GM03348 (cell line): ENCODE results near the gene EPM2AIP1.
"Not testable (repeated sequence)": the region's sequence is repeated elsewhere in the genome, so short reads cannot be mapped to it uniquely, and the experiment has no call there.

Source experiments
- DNase-seq: peaks from one replicate; pipeline ENCODE4 v3.0.0; 2012; ENCODE audit warnings: low spot score

Gene EPM2AIP1

GRCh38 chr3:36954452-36955134 lies 38.3 kb downstream of the EPM2AIP1 start:
- no peak for DNase-seq

- not testable (repeated sequence) for DNase-seq
Measured at GRCh38 chr3:36947814-36948213, 45.1 kb downstream of the EPM2AIP1 start.

- DNase-seq: no peak
Measured at GRCh38 chr3:36945333-36945980, 47.5 kb downstream of the EPM2AIP1 start.

GRCh38 chr3:36944641-36945270 lies 48.2 kb downstream of the EPM2AIP1 start, which contains the start of gene TRANK1:
Gene TRANK1 (minus strand): TSS chr3:36945054. CDS start chr3:36944809, 245 bp downstream.
- peak; percentile 81 for DNase-seq

DNA sequence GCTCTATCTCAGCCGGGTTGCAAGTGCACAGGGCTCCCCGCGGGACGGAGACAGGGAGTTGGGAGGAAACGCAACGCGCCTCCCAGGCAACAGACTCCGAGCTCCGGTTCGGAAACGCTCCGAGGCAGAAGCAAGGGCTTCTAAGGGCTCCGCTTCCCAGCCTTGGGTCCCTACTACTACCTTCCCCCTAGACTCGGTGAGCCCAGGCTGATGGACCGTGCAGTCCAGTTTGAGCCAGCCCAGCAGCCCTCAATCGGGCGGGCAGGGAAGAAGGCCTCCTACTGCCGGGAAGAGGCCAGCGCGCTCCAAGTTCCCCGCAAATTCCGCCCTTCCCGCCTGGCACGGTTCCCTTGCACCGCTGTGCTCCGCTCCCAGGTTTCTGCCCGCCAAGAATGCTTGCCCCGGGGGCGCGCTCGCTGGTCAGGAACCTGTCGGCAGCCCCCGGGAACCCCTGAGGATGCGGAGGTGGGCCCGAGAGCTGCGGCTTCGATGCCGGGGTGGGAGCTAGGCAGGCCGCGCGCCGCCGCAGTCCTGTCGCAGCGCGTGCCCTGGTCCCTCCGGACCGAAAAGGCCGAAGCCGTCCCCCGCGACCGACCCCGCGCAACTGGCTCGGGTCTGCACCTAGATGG lies 48.8 kb downstream of the EPM2AIP1 start:
- DNase-seq: peak; percentile 88

DNA sequence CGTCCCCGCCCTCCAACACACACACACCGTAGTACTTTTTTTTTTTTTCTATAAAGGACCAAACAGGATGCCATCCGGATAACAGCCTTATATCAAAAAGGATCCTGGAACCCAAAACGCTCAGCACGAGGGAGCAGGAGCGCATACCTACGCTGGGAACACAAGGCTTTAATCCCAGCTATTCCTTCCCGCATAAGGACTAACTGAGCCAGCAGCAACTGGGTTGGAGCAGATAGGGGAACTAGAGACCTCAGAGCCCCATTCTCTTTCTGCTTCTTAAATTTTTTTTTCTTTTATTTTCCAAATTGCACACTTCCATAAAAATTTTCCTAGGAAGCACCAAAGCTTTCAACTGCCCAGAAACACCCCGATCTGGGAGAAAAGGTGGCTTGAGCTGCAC lies 49.3 kb downstream of the EPM2AIP1 start:
- DNase-seq: no peak

DNA sequence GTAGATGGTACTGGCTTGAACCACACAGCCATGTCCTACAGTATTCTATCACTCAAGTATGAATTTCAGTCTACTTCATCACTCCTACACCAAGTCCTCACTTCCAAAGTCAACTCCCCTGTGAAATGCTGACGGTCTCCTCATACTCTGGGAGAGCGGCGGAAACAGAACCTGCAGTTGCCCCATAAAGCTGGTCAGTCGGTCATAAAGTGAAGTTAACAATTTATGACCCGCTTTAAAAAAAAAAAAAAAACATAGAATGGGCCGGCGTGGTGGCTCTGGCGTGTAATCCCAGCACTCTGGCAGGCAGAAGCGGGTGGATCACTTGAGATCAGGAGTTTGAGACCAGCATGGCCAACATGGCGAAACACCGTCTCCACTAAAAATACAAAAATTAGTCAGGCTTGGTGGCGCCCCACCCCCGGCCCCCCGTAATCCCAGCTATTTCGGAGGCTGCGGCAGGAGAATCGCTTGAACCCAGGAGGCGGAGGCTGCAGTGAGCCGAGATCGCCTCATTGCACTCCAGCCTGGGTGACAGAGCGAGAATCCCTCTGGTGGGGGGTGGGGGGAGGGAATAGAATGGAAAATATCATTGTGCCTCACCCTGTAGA lies 50.2 kb downstream of the EPM2AIP1 start:
- DNase-seq: no peak

- DNase-seq: no peak
Measured at GRCh38 chr3:36941658-36942057, 51.3 kb downstream of the EPM2AIP1 start.

GRCh38 chr3:36941162-36941561 lies 51.8 kb downstream of the EPM2AIP1 start:
- no peak for DNase-seq

- no peak for DNase-seq
Measured at GRCh38 chr3:36937492-36937891, 55.4 kb downstream of the EPM2AIP1 start.
